Mesendoderm (in vitro differentiated cells): ENCODE data around the gene ATG7.

Experiments used
- DNase-seq: peaks from one replicate; pipeline ENCODE4 v3.0.0; 2013
- H2AK5ac ChIP-seq: 2 replicates; pipeline ENCODE4 v1.6.1; 2013; ENCODE audit warnings: low read length, inconsistent platforms
- H2BK120ac ChIP-seq: 2 replicates; pipeline ENCODE4 v1.6.1; 2013; ENCODE audit warnings: low read depth, mild to moderate bottlenecking, low read length, moderate library complexity, mixed read lengths
- H2BK15ac ChIP-seq: replicated peaks from 2 replicates; pipeline ENCODE4 v1.6.1; 2013; ENCODE audit warnings: low read depth, mild to moderate bottlenecking, moderate library complexity
- H2BK5ac ChIP-seq: 2 replicates; pipeline ENCODE4 v1.6.1; 2013; ENCODE audit warnings: low read length, inconsistent platforms
- H3K18ac ChIP-seq: 2 replicates; pipeline ENCODE4 v1.6.1; 2013; ENCODE audit warnings: mild to moderate bottlenecking, low read length, mixed read lengths
- H3K23ac ChIP-seq: one replicate; pipeline ENCODE4 v1.6.1; 2013; ENCODE audit warnings: low read length
- H3K27ac ChIP-seq: 2 replicates; pipeline ENCODE4 v1.5.1; 2013; ENCODE audit warnings: low read depth, mild to moderate bottlenecking, inconsistent platforms, low read length, moderate library complexity
- H3K27me3 ChIP-seq: 2 replicates; pipeline ENCODE4 v1.6.1; 2013; ENCODE audit warnings: low read length, control low read depth, mild to moderate bottlenecking, inconsistent platforms; ENCODE audit not compliant: insufficient read depth, poor library complexity
- H3K36me3 ChIP-seq: 2 replicates; pipeline ENCODE4 v1.6.1; 2013; ENCODE audit warnings: low read length, inconsistent platforms; ENCODE audit not compliant: control insufficient read depth, insufficient read depth
- H3K4ac ChIP-seq: one replicate; pipeline ENCODE4 v1.6.1; 2013; ENCODE audit warnings: low read depth, mild to moderate bottlenecking, low read length, moderate library complexity
- H3K4me1 ChIP-seq: 2 replicates; pipeline ENCODE4 v1.6.1; 2013; ENCODE audit warnings: low read depth, low read length, inconsistent platforms; ENCODE audit not compliant: control insufficient read depth
- H3K4me2 ChIP-seq: 2 replicates; pipeline ENCODE4 v1.6.1; 2013; ENCODE audit warnings: low read length
- H3K4me3 ChIP-seq: 2 replicates; pipeline ENCODE4 v1.5.1; 2013; ENCODE audit warnings: mild to moderate bottlenecking, low read length
- H3K56ac ChIP-seq: one replicate; pipeline ENCODE4 v1.6.1; 2013; ENCODE audit warnings: low read length
- H3K79me1 ChIP-seq: 2 replicates; pipeline ENCODE4 v1.6.1; 2013; ENCODE audit warnings: low read length, inconsistent platforms
- H3K79me2 ChIP-seq: 2 replicates; pipeline ENCODE4 v1.6.1; 2013; ENCODE audit warnings: mild to moderate bottlenecking, low read length; ENCODE audit not compliant: control insufficient read depth, insufficient read depth
- H3K9ac ChIP-seq: 2 replicates; pipeline ENCODE4 v1.6.1; 2013; ENCODE audit warnings: low read length, inconsistent platforms
- H4K5ac ChIP-seq: one replicate; pipeline ENCODE4 v1.6.1; 2013; ENCODE audit warnings: low read length
- H4K8ac ChIP-seq: one replicate; pipeline ENCODE4 v1.6.1; 2013; ENCODE audit warnings: low read depth, mild to moderate bottlenecking, control low read depth, low read length, moderate library complexity
- WGBS: extraction: QIAGEN DNeasy Blood & Tissue Kit; methylation state at CpG from one replicate; pipeline ENCODE4 v1.1.7; 2013; ENCODE audit warnings: low lambda C conversion rate, missing lambda C conversion rate; ENCODE audit not compliant: insufficient coverage; ENCODE audit errors: extremely low coverage; 5-methylcytosine and 5-hydroxymethylcytosine counted together

The ATG7 gene

GRCh38 chr3:11381563-11381962 lies 109.4 kb downstream of the ATG7 start:
- no peak overlapping the region for H3K27ac ChIP-seq
- H3K4me2 ChIP-seq = no peak overlapping the region
- H3K79me2 ChIP-seq = no peaks in the 10 kb centered on the region
- no CpG with 5 or more reads among the region's 4 CpGs for WGBS
- H3K79me1 ChIP-seq = no peaks in the 10 kb centered on the region
- H3K56ac ChIP-seq = no peak overlapping the region
- H4K8ac ChIP-seq = no peak overlapping the region
- no peak for DNase-seq
- H4K5ac ChIP-seq = no peak overlapping the region
- no peaks in the 10 kb centered on the region for H3K36me3 ChIP-seq
- H3K9ac ChIP-seq = no peak overlapping the region
- H2BK120ac ChIP-seq = no peak overlapping the region
- no peaks in the 10 kb centered on the region for H3K27me3 ChIP-seq
- H2AK5ac ChIP-seq = no peak overlapping the region
- no peak overlapping the region for H2BK5ac ChIP-seq
- H3K4me3 ChIP-seq = no peak overlapping the region
- no peak overlapping the region for H3K4ac ChIP-seq
- no peaks in the 10 kb centered on the region for H3K4me1 ChIP-seq
- no peak overlapping the region for H3K23ac ChIP-seq
- H2BK15ac ChIP-seq = no peak overlapping the region
- no peak overlapping the region for H3K18ac ChIP-seq

- Histone ChIP-seq H3K18ac (no peak overlapping the region), H3K4me3 (no peak overlapping the region), H4K5ac (no peak overlapping the region), H3K36me3 (no peaks in the 10 kb centered on the region), H3K27ac (no peak overlapping the region), H3K79me1 (no peaks in the 10 kb centered on the region), H2AK5ac (no peak overlapping the region), H3K4ac (no peak overlapping the region), H4K8ac (no peak overlapping the region), H2BK120ac (no peak overlapping the region), H3K4me1 (no peaks in the 10 kb centered on the region), H3K79me2 (no peaks in the 10 kb centered on the region), H3K27me3 (no peaks in the 10 kb centered on the region), H2BK5ac (no peak overlapping the region), H3K23ac (no peak overlapping the region), H2BK15ac (no peak overlapping the region), H3K56ac (no peak overlapping the region), H3K9ac (no peak overlapping the region), H3K4me2 (no peak overlapping the region)
- DNase-seq = no peak
- WGBS = no CpG with 5 or more reads among the region's 8 CpGs
Observed at GRCh38 chr3:11382146-11382745, 110.0 kb downstream of the ATG7 start.

- Histone ChIP-seq H3K4me2 (no peak overlapping the region), H3K4me1 (no peaks in the 10 kb centered on the region), H2BK15ac (no peak overlapping the region), H3K18ac (no peak overlapping the region), H3K4ac (no peak overlapping the region), H3K79me2 (no peaks in the 10 kb centered on the region), H3K56ac (no peak overlapping the region), H3K9ac (no peak overlapping the region), H2BK120ac (no peak overlapping the region), H3K79me1 (no peaks in the 10 kb centered on the region), H4K8ac (no peak overlapping the region), H3K27me3 (no peaks in the 10 kb centered on the region), H2AK5ac (no peak overlapping the region), H3K27ac (no peak overlapping the region), H2BK5ac (no peak overlapping the region), H3K4me3 (no peak overlapping the region), H4K5ac (no peak overlapping the region), H3K23ac (no peak overlapping the region), H3K36me3 (no peaks in the 10 kb centered on the region)
- no peak for DNase-seq
- no CpG with 5 or more reads among the region's 2 CpGs for WGBS
Observed at GRCh38 chr3:11384074-11384473, 111.9 kb downstream of the ATG7 start.

- H4K8ac ChIP-seq = no peak overlapping the region
- H3K4me3 ChIP-seq = no peak overlapping the region
- no peak overlapping the region for H3K23ac ChIP-seq
- DNase-seq = peak; percentile 76
- no peak overlapping the region for H3K4me2 ChIP-seq
- no peak overlapping the region for H3K18ac ChIP-seq
- no peaks in the 10 kb centered on the region for H3K79me2 ChIP-seq
- no peak overlapping the region for H2BK120ac ChIP-seq
- H2AK5ac ChIP-seq = no peak overlapping the region
- H3K36me3 ChIP-seq = no peaks in the 10 kb centered on the region
- H3K27ac ChIP-seq = no peak overlapping the region
- no peak overlapping the region for H3K4ac ChIP-seq
- no peak overlapping the region for H4K5ac ChIP-seq
- no peaks in the 10 kb centered on the region for H3K27me3 ChIP-seq
- H3K9ac ChIP-seq = no peak overlapping the region
- no peak overlapping the region for H2BK15ac ChIP-seq
- H3K4me1 ChIP-seq = no peaks in the 10 kb centered on the region
- whole genome bisulfite sequencing = no CpG with 5 or more reads among the region's 1 CpG
- H3K79me1 ChIP-seq = no peaks in the 10 kb centered on the region
- H3K56ac ChIP-seq = no peak overlapping the region
- H2BK5ac ChIP-seq = no peak overlapping the region
Observed at GRCh38 chr3:11385326-11385725, 113.1 kb downstream of the ATG7 start.

- Histone ChIP-seq H3K56ac (no peak overlapping the region), H3K4ac (no peak overlapping the region), H3K36me3 (no peaks in the 10 kb centered on the region), H3K4me2 (no peak overlapping the region), H3K27me3 (no peaks in the 10 kb centered on the region), H3K9ac (no peak overlapping the region), H4K5ac (no peak overlapping the region), H3K23ac (no peak overlapping the region), H2BK15ac (no peak overlapping the region), H3K79me2 (no peaks in the 10 kb centered on the region), H3K18ac (no peak overlapping the region), H2AK5ac (no peak overlapping the region), H3K4me3 (no peak overlapping the region), H3K27ac (no peak overlapping the region), H3K4me1 (no peaks in the 10 kb centered on the region), H4K8ac (no peak overlapping the region), H2BK120ac (no peak overlapping the region), H2BK5ac (no peak overlapping the region), H3K79me1 (no peaks in the 10 kb centered on the region)
- DNase-seq = peak; percentile 6
- no CpG with 5 or more reads among the region's 4 CpGs for WGBS
Observed at GRCh38 chr3:11385891-11386290, 113.7 kb downstream of the ATG7 start.

- H3K18ac ChIP-seq = no peak overlapping the region
- no peak overlapping the region for H2BK5ac ChIP-seq
- peak overlapping the region; percentile 41 for H2BK15ac ChIP-seq
- H3K4me3 ChIP-seq = no peak overlapping the region
- no peak overlapping the region for H4K5ac ChIP-seq
- no peak overlapping the region for H3K4ac ChIP-seq
- H3K23ac ChIP-seq = no peak overlapping the region
- no peaks in the 10 kb centered on the region for H3K4me1 ChIP-seq
- no peaks in the 10 kb centered on the region for H3K79me1 ChIP-seq
- no peaks in the 10 kb centered on the region for H3K36me3 ChIP-seq
- H3K4me2 ChIP-seq = no peak overlapping the region
- WGBS = no CpG with 5 or more reads among the region's 2 CpGs
- H3K79me2 ChIP-seq = no peaks in the 10 kb centered on the region
- H3K27ac ChIP-seq = no peak overlapping the region
- H3K56ac ChIP-seq = no peak overlapping the region
- no peak overlapping the region for H3K9ac ChIP-seq
- DNase-seq = no peak
- no peak overlapping the region for H2AK5ac ChIP-seq
- no peaks in the 10 kb centered on the region for H3K27me3 ChIP-seq
- no peak overlapping the region for H2BK120ac ChIP-seq
- no peak overlapping the region for H4K8ac ChIP-seq
Observed at GRCh38 chr3:11386465-11387113, 114.4 kb downstream of the ATG7 start.
